Measurements from ENCODE around the gene SPDL1.

GRCh38 chr5:169571355-169571754, 12.2 kb upstream of the SPDL1 start:
- no peak for TF ChIP-seq EZH2 (IDR thresholded peaks at IDR 0.05; ENCODE audit: borderline replicate concordance, insufficient read depth, low read depth, low read length, poor library complexity, severe bottlenecking)
- no peak for TF ChIP-seq CTCF (IDR thresholded peaks at IDR 0.05)

Data from B cell (primary cell).